ENCODE data around the gene TPPP2. TPM values are rescaled to one million over a fixed set of nuclear protein-coding genes. Genes with fewer than 3 reads are reported as not detected.

Gene TPPP2
- total and polyA plus RNA-seq, 10 of the 15 experiments (the other 5 are each of a cell fraction or from before 2014, with no cell fraction given): not detected

GRCh38 chr14:21061347-21061668 lies 31.3 kb downstream of the TPPP2 start:
- WGBS (ENCODE audit: insufficient coverage, insufficient replicate concordance, low lambda C conversion rate, missing lambda C conversion rate): 2% methylated on average over 3 of the region's 3 CpGs
- H3K36me3 ChIP-seq (ENCODE audit: control insufficient read depth in 2 of 2, insufficient read depth in 2 of 2, low read length in 1 of 2): no peaks in the 10 kb centered on the region
- peaks cover 0 to 1% of the 10 kb centered on the region in 2 experiments; a peak in 1 of 4 replicates for H3K27me3 ChIP-seq (replicated peaks in 1 of 2; ENCODE audit: control insufficient read depth in 2 of 2, insufficient read depth in 2 of 2, low read length in 1 of 2)
- in situ Hi-C loops (cut with MboI): no loop called here
- TF ChIP-seq NR2C1 (IDR thresholded peaks at IDR 0.05) (no peak), ZBTB40 (IDR thresholded peaks at IDR 0.05; ENCODE audit: borderline replicate concordance) (no peak), BRCA1 (IDR thresholded peaks at IDR 0.05; ENCODE audit: low read depth, low read length) (no peak), ZZZ3 (IDR thresholded peaks at IDR 0.05; ENCODE audit: control insufficient read depth, insufficient read length, low read depth) (no peak)
- ATAC-seq: no peak
- H3K4me3 ChIP-seq: no peak overlapping the region
- CTCF ChIA-PET: interaction anchor here (1.3 to 2.9 kb wide), 3 partner anchors 31 to 46 kb away, joined by 3 to 12 read pairs (median 4); no protein-coding TSS in a partner anchor
- H3K27ac ChIP-seq (ENCODE audit: control insufficient read depth, insufficient read depth): no peak overlapping the region
- FAIRE-seq: no peak
- H4K20me1 ChIP-seq (ENCODE audit: control insufficient read depth, insufficient read depth): no peaks in the 10 kb centered on the region
- POLR2A ChIA-PET: no interaction called here
- H3K9ac ChIP-seq (ENCODE audit: control insufficient read depth, insufficient read depth, low read length): no peak overlapping the region
- no peak overlapping the region for H2AFZ ChIP-seq (ENCODE audit: control insufficient read depth, low read depth, low read length)
- no peak for DNase-seq (ENCODE audit: low read depth, low spot score)
- intact Hi-C loops (cut with micrococcal nuclease; ENCODE audit: unreplicated experiment): no loop called here
- no peaks in the 10 kb centered on the region for H3K79me2 ChIP-seq (ENCODE audit: control insufficient read depth, insufficient read depth, low read length)
- no TSS peak for BruUV-seq (replicated peaks)
- H3K4me2 ChIP-seq (ENCODE audit: control insufficient read depth, insufficient read depth): no peak overlapping the region
- no peaks in the 10 kb centered on the region for H3K4me1 ChIP-seq (ENCODE audit: control insufficient read depth, insufficient read depth, low read length)
- no peaks in the 10 kb centered on the region for H3K9me3 ChIP-seq (replicated peaks; ENCODE audit: control insufficient read depth, insufficient read depth, low read length)
- SMC1A ChIA-PET (ENCODE audit: uncharacterized antibody, unreplicated experiment): interaction anchor here (1.2 kb wide), 1 partner anchor 12 kb away, joined by 3 read pairs; no protein-coding TSS in a partner anchor
- RAD21 ChIA-PET (ENCODE audit: unreplicated experiment): interaction anchor here (1.0 kb wide), 1 partner anchor 31 kb away, joined by 3 read pairs; no protein-coding TSS in a partner anchor

Data from GM12878 (cell line).